ENCODE results near the gene MMRN1. TPM values are rescaled to one million over a fixed set of nuclear protein-coding genes. Genes with fewer than 3 reads are reported as not detected.

The MMRN1 gene
- total RNA-seq, 2 donors from 2014 or later = not detected

- H3K4me3 Mint-ChIP-seq = no peak overlapping the region
- no peaks in the 10 kb centered on the region for H3K9me3 Mint-ChIP-seq
- no peaks in the 10 kb centered on the region for H3K27me3 Mint-ChIP-seq (ENCODE audit: insufficient read depth)
- TF ChIP-seq, protein P1, sequence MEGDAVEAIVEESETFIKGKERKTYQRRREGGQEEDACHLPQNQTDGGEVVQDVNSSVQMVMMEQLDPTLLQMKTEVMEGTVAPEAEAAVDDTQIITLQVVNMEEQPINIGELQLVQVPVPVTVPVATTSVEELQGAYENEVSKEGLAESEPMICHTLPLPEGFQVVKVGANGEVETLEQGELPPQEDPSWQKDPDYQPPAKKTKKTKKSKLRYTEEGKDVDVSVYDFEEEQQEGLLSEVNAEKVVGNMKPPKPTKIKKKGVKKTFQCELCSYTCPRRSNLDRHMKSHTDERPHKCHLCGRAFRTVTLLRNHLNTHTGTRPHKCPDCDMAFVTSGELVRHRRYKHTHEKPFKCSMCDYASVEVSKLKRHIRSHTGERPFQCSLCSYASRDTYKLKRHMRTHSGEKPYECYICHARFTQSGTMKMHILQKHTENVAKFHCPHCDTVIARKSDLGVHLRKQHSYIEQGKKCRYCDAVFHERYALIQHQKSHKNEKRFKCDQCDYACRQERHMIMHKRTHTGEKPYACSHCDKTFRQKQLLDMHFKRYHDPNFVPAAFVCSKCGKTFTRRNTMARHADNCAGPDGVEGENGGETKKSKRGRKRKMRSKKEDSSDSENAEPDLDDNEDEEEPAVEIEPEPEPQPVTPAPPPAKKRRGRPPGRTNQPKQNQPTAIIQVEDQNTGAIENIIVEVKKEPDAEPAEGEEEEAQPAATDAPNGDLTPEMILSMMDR (conservative IDR thresholded peaks at IDR 0.05) = no peak
- no peak overlapping the region for H3K27ac Mint-ChIP-seq
- H3K4me1 ChIP-seq (ENCODE audit: control insufficient read depth, insufficient read depth, low read length) = no peaks in the 10 kb centered on the region
- 80 to 84% methylated on average over 1 to 2 of the region's 3 CpGs for WGBS, 2 experiments (ENCODE audit: insufficient coverage in 1 of 2, insufficient read length in 1 of 2)
- no peak for DNase-seq
- no peaks in the 10 kb centered on the region for H3K9me3 ChIP-seq (ENCODE audit: control insufficient read depth, low read length)
- no peak overlapping the region for H3K9ac ChIP-seq (ENCODE audit: extremely low read depth, low read length, poor library complexity, severe bottlenecking)
- no peak overlapping the region for H3K4me3 ChIP-seq (ENCODE audit: low read length)
- H3K4me1 Mint-ChIP-seq = no peaks in the 10 kb centered on the region
- H3K36me3 Mint-ChIP-seq (ENCODE audit: low read depth) = no peaks in the 10 kb centered on the region
- H3K36me3 ChIP-seq (ENCODE audit: control insufficient read depth, insufficient read depth, low read length) = no peaks in the 10 kb centered on the region
- H3K27me3 ChIP-seq (ENCODE audit: control insufficient read depth, insufficient read depth, low read length, poor library complexity, severe bottlenecking) = no peaks in the 10 kb centered on the region
- H3K27ac ChIP-seq (ENCODE audit: low read depth, low read length) = no peak overlapping the region
These were observed 48.2 kb downstream of the MMRN1 start for GRCh38 chr4:89942811-89943210.

- Histone ChIP-seq H3K9ac (ENCODE audit: extremely low read depth, low read length, poor library complexity, severe bottlenecking) (no peak overlapping the region), H3K36me3 (ENCODE audit: control insufficient read depth, insufficient read depth, low read length) (no peaks in the 10 kb centered on the region), H3K27ac (ENCODE audit: low read depth, low read length) (no peak overlapping the region), H3K4me1 (ENCODE audit: control insufficient read depth, insufficient read depth, low read length) (no peaks in the 10 kb centered on the region), H3K27me3 (ENCODE audit: control insufficient read depth, insufficient read depth, low read length, poor library complexity, severe bottlenecking) (no peaks in the 10 kb centered on the region), H3K4me3 (ENCODE audit: low read length) (no peak overlapping the region), H3K9me3 (ENCODE audit: control insufficient read depth, low read length) (no peaks in the 10 kb centered on the region)
- Mint-ChIP-seq H3K4me3 (no peak overlapping the region), H3K36me3 (ENCODE audit: low read depth) (no peaks in the 10 kb centered on the region), H3K9me3 (no peaks in the 10 kb centered on the region), H3K27ac (no peak overlapping the region), H3K27me3 (ENCODE audit: insufficient read depth) (no peaks in the 10 kb centered on the region), H3K4me1 (no peaks in the 10 kb centered on the region)
- TF ChIP-seq, protein P1 (conservative IDR thresholded peaks at IDR 0.05) = peak; percentile 82
- DNase-seq = no peak
- 67% methylated on average over 1 of the region's 2 CpGs; no CpG with 5 or more reads in 1 of the 2 experiments for whole genome bisulfite sequencing, 2 experiments (ENCODE audit: insufficient coverage in 1 of 2, insufficient read length in 1 of 2)
These were observed 55.2 kb downstream of the MMRN1 start for GRCh38 chr4:89949782-89950387.

DNA sequence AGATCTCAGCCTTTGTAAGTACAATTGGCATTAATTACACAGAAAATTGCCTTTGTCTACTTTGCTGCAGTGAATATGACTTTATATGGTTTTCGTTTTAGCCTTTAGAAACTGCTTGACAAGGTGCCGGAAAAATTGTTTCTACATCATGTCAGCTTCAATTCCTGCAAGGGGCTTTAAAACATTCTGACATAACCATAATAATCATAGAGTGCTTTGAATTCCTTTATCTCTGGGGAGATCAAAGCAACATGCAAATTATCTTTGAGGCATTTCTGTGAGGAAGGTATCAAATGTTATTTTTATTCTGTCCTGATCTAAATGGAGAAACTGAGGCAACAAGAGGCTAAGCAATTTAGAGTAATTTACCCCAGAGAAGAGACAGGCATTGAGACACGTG lies 57.8 kb downstream of the MMRN1 start:
- Histone ChIP-seq H3K9me3 (ENCODE audit: control insufficient read depth, low read length) (no peaks in the 10 kb centered on the region), H3K9ac (ENCODE audit: extremely low read depth, low read length, poor library complexity, severe bottlenecking) (no peak overlapping the region), H3K27ac (ENCODE audit: low read depth, low read length) (no peak overlapping the region), H3K4me1 (ENCODE audit: control insufficient read depth, insufficient read depth, low read length) (no peaks in the 10 kb centered on the region), H3K36me3 (ENCODE audit: control insufficient read depth, insufficient read depth, low read length) (no peaks in the 10 kb centered on the region), H3K4me3 (ENCODE audit: low read length) (no peak overlapping the region), H3K27me3 (ENCODE audit: control insufficient read depth, insufficient read depth, low read length, poor library complexity, severe bottlenecking) (no peaks in the 10 kb centered on the region)
- Mint-ChIP-seq H3K27ac (no peak overlapping the region), H3K36me3 (ENCODE audit: low read depth) (no peaks in the 10 kb centered on the region), H3K4me3 (no peak overlapping the region), H3K4me1 (peaks cover 5% of the 10 kb centered on the region), H3K9me3 (no peaks in the 10 kb centered on the region), H3K27me3 (ENCODE audit: insufficient read depth) (no peaks in the 10 kb centered on the region)
- DNase-seq = no peak
- WGBS, 2 experiments (ENCODE audit: insufficient coverage in 1 of 2, insufficient read length in 1 of 2) = 85 to 91% methylated on average over 2 to 3 of the region's 3 CpGs
- TF ChIP-seq, protein P1 (conservative IDR thresholded peaks at IDR 0.05) = no peak

All from endodermal cell (in vitro differentiated cells).